ENCODE results near the gene TOB2. TPM values are rescaled to one million over a fixed set of nuclear protein-coding genes. Genes with fewer than 3 reads are reported as not detected.

The TOB2 gene
- total and polyA plus RNA-seq, 9 of the 15 experiments (the other 6 are each of a cell fraction or from before 2014, with no cell fraction given): 3.3 to 20.5 (median 7.3) TPM

- TF ChIP-seq NKRF (IDR thresholded peaks at IDR 0.05; ENCODE audit: borderline replicate concordance) (peak; percentile 88), NEUROD1 (IDR thresholded peaks at IDR 0.05; ENCODE audit: borderline replicate concordance, low read depth, low read length, partially characterized antibody) (peak; percentile 59), NFIC (IDR thresholded peaks at IDR 0.05) (peak; percentile 99), DPF2 (IDR thresholded peaks at IDR 0.05) (no peak), CEBPB (tag; IDR thresholded peaks at IDR 0.05) (0 out of 2 replicates have a peak, but pooled peaks have one; percentile 16), LEF1 (IDR thresholded peaks at IDR 0.05) (peak; percentile 71), TGIF2 (CRISPR knock-in tag; IDR thresholded peaks at IDR 0.05) (peak; percentile 80; the same call in 1 of the 2 replicates), RCOR1 (IDR thresholded peaks at IDR 0.05; ENCODE audit: borderline replicate concordance in 1 of 2, low read depth in 2 of 2, low read length in 2 of 2) (peak in 1 of 2 experiments; percentile 3; a peak in 1 of 4 replicates), ATF1 (CRISPR knock-in tag; IDR thresholded peaks at IDR 0.05) (peak; percentile 88), ATF1 (tag; IDR thresholded peaks at IDR 0.05) (peak; percentile 99), HDAC2 (IDR thresholded peaks at IDR 0.05) (peak; percentile 54; the same call in 1 of the 2 replicates), TAF1 (IDR thresholded peaks at IDR 0.05; ENCODE audit: control insufficient read depth, extremely low read depth, insufficient read depth, low read length, severe bottlenecking) (peak; percentile 95), PHF21A (IDR thresholded peaks at IDR 0.05; ENCODE audit: borderline replicate concordance, low read depth) (peak; percentile 98), RBFOX2 (IDR thresholded peaks at IDR 0.05; ENCODE audit: low read depth, low read length) (peak; percentile 92), KDM4B (IDR thresholded peaks at IDR 0.05; ENCODE audit: borderline replicate concordance in 2 of 2, low read depth in 1 of 2) (peak in 1 of 2 experiments; percentile 46; a peak in 1 of 4 replicates), ARNT (IDR thresholded peaks at IDR 0.05) (peak in 1 of 2 experiments; percentile 97; a peak in 2 of 4 replicates), ZNF561 (CRISPR knock-in tag; conservative IDR thresholded peaks at IDR 0.05) (no peak), ATF7 (IDR thresholded peaks at IDR 0.05) (peak; percentile 89), GABPA (tag; conservative IDR thresholded peaks at IDR 0.05; ENCODE audit: low read depth) (peak; percentile 97), TAF9B (IDR thresholded peaks at IDR 0.05; ENCODE audit: partially characterized antibody) (peak; percentile 91), SOX6 (IDR thresholded peaks at IDR 0.05) (0 out of 2 replicates have a peak, but pooled peaks have one; percentile 33), E2F6 (IDR thresholded peaks at IDR 0.05; ENCODE audit: borderline replicate concordance in 1 of 2, extremely low read depth in 1 of 2, insufficient read depth in 1 of 2, insufficient read length in 1 of 2, low read depth in 1 of 2, low read length in 1 of 2, poor library complexity in 1 of 2, severe bottlenecking in 1 of 2) (peak; percentile 48 to 87), GABPB1 (CRISPR knock-in tag; IDR thresholded peaks at IDR 0.05) (peak; percentile 87), FOXP1 (CRISPR knock-in tag; IDR thresholded peaks at IDR 0.05) (0 out of 2 replicates have a peak, but pooled peaks have one; percentile 57), BACH1 (tag; IDR thresholded peaks at IDR 0.05) (peak; percentile 77; the same call in 1 of the 2 replicates)
- TF ChIP-seq, protein P1, sequence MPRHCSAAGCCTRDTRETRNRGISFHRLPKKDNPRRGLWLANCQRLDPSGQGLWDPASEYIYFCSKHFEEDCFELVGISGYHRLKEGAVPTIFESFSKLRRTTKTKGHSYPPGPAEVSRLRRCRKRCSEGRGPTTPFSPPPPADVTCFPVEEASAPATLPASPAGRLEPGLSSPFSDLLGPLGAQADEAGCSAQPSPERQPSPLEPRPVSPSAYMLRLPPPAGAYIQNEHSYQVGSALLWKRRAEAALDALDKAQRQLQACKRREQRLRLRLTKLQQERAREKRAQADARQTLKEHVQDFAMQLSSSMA (CRISPR knock-in tag; IDR thresholded peaks at IDR 0.05): no peak
Measured at GRCh38 chr22:41468381-41469217, 22.0 kb upstream of the TOB2 start, which contains the start of the genes ACO2 and PHF5A (continued).

All from K562 (cell line).